AG04449 (cell line): Measurements from ENCODE around the gene OR52B2.
"Not testable (repeated sequence)": the region's sequence is repeated elsewhere in the genome, so short reads cannot be mapped to it uniquely, and the experiment has no call there.

ENCODE experiments used
- CTCF ChIA-PET: fragments of 350-600 bp; formaldehyde crosslinking; extraction: SDS; loops from one replicate; lab custom pipeline; 2021; ENCODE audit warnings: antibody characterized with exemption; lab: Yijun Ruan, JAX
- POLR2A ChIA-PET: fragments of 400-600, 350-600 bp; formaldehyde crosslinking; extraction: SDS; loops from one replicate; lab custom pipeline; 2020; ENCODE audit warnings: antibody characterized with exemption, inconsistent platforms; lab: Yijun Ruan, JAX
- DNase-seq: peaks from one replicate; pipeline ENCODE4 v3.0.0-alpha.2; 2010; ENCODE audit warnings: low read depth, low spot score
- H3K4me3 ChIP-seq: 2 replicates; pipeline ENCODE4 v1.5.1; 2011; ENCODE audit warnings: low read depth, mild to moderate bottlenecking, control low read depth, low read length
- TF ChIP-seq, protein P1 (sequence below): IDR thresholded peaks from one replicate; pipeline ENCODE4 v1.5.1; 2011; ENCODE audit warnings: mild to moderate bottlenecking, moderate library complexity, low read length, control low read depth, inconsistent platforms; ENCODE audit not compliant: insufficient read depth; ENCODE audit errors: missing control alignments

OR52B2 gene

DNA sequence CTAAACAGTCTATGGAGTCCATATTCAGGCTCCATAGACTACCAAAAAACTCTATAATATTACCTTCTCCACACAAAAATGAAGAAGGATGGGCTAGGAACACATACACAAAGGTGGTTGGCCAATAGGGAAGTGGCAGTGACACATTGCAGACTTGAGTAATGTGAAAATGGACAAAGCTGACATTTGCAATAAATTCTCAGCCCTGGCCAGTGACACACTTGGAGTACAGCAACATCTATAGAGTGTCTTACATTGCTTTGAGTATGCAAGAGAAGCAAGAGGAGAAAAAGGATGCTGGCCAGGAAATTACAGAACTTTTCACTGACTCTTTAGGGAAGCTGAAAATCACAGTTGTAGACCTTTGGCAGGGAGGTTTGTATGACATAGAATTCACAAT is 21.6 kb upstream of the OR52B2 start:
- no peak for DNase-seq
- POLR2A ChIA-PET: no interaction called here
- CTCF ChIA-PET: no interaction called here
- TF ChIP-seq, protein P1, sequence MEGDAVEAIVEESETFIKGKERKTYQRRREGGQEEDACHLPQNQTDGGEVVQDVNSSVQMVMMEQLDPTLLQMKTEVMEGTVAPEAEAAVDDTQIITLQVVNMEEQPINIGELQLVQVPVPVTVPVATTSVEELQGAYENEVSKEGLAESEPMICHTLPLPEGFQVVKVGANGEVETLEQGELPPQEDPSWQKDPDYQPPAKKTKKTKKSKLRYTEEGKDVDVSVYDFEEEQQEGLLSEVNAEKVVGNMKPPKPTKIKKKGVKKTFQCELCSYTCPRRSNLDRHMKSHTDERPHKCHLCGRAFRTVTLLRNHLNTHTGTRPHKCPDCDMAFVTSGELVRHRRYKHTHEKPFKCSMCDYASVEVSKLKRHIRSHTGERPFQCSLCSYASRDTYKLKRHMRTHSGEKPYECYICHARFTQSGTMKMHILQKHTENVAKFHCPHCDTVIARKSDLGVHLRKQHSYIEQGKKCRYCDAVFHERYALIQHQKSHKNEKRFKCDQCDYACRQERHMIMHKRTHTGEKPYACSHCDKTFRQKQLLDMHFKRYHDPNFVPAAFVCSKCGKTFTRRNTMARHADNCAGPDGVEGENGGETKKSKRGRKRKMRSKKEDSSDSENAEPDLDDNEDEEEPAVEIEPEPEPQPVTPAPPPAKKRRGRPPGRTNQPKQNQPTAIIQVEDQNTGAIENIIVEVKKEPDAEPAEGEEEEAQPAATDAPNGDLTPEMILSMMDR: no peak
- no peak overlapping the region for H3K4me3 ChIP-seq

DNA sequence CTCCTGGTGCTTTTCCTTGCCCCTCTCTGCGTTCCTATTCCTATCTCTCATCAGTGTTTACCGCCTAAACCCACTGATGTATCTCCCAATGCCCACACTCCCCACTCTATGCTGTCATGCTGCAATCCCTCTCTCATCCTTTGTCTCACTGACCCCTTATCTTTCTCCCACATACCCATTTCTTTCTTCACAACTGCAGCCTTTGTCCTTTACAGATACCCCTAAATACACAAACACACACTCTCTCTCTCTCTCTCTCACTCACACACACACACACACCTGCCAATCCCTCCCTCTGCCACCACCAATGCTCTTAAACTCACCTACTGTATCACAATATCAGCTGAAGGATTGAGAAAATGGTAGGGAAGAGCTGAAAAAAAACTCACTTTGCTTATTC is 5.3 kb upstream of the OR52B2 start:
- TF ChIP-seq, protein P1: no peak
- H3K4me3 ChIP-seq: no peak overlapping the region
- CTCF ChIA-PET: no interaction called here
- no peak for DNase-seq
- POLR2A ChIA-PET: no interaction called here

DNA sequence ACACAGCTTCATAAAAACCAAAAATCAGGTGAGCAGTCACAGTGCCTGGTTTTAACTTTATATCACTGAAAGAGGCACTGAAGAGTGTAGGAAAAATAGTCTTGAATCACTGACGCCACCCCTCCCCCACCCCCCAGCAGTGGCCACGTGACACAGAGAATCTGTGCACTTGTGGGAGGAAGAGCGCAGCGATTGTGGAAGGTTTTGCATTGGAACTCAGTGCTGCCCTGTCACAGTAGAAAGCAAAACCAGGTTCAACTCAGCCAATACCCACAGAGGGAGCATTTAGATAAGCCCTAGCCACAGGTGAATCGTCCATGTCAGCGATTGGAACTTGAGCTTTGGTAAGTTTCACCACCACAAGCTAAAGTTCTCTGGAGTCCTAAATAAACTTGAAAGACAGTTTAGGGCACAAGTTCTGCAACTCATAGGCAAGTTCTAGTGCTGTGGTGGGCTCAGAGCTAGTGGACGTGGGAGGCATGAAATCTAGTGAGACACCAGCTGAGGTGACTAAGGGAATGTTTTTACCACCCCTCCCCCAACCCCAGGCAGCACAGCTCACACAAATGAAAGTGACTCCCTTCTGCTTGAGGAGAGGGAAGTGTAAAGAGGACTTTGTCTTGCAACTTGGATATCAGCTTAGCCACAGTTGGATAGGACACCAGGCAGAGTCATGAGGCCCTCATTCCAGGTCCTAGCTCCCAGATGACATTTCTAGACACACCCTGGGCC is 13.3 kb downstream of the OR52B2 start:
- CTCF ChIA-PET: no interaction called here
- H3K4me3 ChIP-seq: no peak overlapping the region
- POLR2A ChIA-PET: no interaction called here
- TF ChIP-seq, protein P1: no peak
- no peak for DNase-seq

DNA sequence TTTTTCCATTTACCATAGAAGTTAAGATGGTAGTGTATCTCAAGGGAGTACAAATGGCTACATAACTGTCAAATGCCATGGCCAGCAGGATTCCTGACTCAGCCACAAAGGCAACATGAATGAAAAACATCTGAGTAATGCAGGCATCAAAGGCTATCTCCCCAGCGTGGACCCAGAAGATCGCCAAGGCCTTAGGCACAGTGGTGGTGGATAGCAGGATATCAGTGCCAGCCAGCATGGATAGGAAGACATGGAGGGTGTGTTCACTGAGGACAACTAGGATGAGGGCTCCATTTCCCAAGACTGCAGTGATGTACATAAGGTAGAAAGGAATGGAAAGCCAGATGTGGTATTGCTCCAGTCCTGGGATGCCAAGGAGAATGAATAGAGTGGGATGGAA is 18.0 kb downstream of the OR52B2 start:
- ChIA-PET POLR2A (no interaction called here), CTCF (no interaction called here)
- H3K4me3 ChIP-seq: no peak overlapping the region
- DNase-seq: no peak
- TF ChIP-seq, protein P1: no peak

DNA sequence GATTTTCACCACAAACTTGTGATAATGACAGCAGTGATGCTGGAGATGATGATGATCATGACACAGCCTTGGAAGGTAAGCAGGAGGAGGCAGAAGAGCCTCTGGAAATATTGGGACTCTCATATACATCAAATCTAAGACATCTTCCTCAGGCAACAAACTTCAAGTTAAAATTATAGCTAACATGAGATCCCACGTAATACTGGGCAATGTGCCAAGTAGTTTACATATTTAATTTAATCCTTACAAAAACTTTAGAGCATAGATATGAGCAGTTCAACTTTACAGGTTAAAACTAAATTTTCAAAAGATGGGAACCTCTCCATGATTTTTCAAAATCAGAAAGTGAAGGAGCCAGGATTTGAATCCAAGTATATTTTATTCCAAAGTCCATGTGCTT is 19.0 kb downstream of the OR52B2 start:
- TF ChIP-seq, protein P1: no peak
- no peak overlapping the region for H3K4me3 ChIP-seq
- no peak for DNase-seq
- ChIA-PET CTCF (no interaction called here), POLR2A (no interaction called here)

DNA sequence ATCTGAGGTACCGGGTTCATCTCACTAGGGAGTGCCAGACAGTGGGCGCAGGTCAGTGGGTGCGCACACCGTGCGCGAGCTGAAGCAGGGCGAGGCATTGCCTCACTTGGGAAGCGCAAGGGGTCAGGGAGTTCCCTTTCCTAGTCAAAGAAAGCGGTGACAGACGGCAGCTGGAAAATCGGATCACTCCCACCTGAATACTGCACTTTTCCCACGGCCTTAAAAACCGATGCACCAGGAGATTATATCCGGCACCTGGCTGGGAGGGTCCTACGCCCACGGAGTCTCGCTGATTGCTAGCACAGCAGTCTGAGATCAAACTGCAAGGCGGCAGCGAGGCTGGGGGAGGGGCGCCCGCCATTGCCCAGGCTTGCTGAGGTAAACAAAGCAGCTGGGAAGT is 26.4 kb downstream of the OR52B2 start:
- CTCF ChIA-PET, POLR2A ChIA-PET, H3K4me3 ChIP-seq, DNase-seq: not testable (repeated sequence)

DNA sequence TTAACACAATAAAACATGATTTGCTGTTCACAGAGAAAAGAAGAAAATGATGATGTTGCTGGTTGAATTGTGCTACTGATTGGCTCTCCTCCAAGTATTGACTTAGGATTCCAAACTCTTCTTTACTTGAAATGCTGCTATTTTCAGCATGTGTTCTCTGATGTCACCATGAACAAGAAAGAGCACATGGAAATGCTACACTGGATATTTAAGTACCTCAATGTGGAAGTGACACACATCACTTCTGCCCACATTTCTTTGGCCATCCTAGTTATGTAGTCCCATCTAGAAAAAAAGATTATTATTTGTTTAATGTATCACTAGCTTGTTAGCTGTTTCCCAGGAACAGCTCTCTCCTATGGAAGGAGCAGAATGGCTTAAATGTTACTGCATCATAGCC is 27.2 kb downstream of the OR52B2 start:
- no peak overlapping the region for H3K4me3 ChIP-seq
- POLR2A ChIA-PET: no interaction called here
- no peak for DNase-seq
- CTCF ChIA-PET: no interaction called here
- TF ChIP-seq, protein P1: no peak

DNA sequence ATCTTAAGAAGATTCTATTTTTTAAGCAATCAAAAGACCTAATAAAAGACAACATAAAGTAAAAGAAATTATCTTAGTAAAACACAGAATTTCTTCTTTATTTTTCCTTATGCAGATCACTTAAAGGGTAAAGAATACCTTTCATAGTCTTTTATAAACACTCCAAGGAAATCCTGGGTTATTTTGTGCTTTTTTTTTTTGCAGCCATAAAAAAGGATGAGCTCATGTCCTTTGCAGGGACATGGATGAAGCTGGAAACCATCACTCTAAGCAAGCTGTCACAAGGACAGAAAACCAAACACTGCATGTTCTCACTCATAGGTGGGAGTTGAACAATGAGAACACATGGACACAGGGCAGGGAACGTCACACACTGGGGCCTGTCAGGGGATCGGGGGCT is 34.2 kb downstream of the OR52B2 start:
- CTCF ChIA-PET, DNase-seq, POLR2A ChIA-PET, H3K4me3 ChIP-seq: not testable (repeated sequence)
